GM20000 (cell line): Measurements from ENCODE around the gene RIMKLB.

Experiments
- DNase-seq: peaks from one replicate; pipeline ENCODE4 v3.0.0; 2012; ENCODE audit warnings: low spot score
- CTCF ChIP-seq: IDR thresholded peaks from 2 replicates; pipeline ENCODE4 v1.5.1; 2012; ENCODE audit warnings: mild to moderate bottlenecking, control low read depth; ENCODE audit errors: extremely low read depth, missing control alignments

The RIMKLB gene

GRCh38 chr12:8664228-8664913 lies 33.4 kb upstream of the RIMKLB start:
- no peak for DNase-seq
- TF ChIP-seq CTCF = no peak

- no peak for TF ChIP-seq CTCF
- no peak for DNase-seq
Observed at GRCh38 chr12:8665759-8666158, 32.0 kb upstream of the RIMKLB start.

GRCh38 chr12:8667270-8667669 lies 30.5 kb upstream of the RIMKLB start:
- no peak for DNase-seq

GRCh38 chr12:8668441-8668840 lies 29.4 kb upstream of the RIMKLB start:
- TF ChIP-seq CTCF = no peak
- no peak for DNase-seq

More at GRCh38 chr12:8667270-8667669, 30.5 kb upstream of the RIMKLB start:
- TF ChIP-seq CTCF = no peak

GRCh38 chr12:8672381-8672780 lies 25.4 kb upstream of the RIMKLB start:
- no peak for TF ChIP-seq CTCF

GRCh38 chr12:8675591-8676036 lies 22.2 kb upstream of the RIMKLB start:
- no peak for TF ChIP-seq CTCF

More at GRCh38 chr12:8672381-8672780, 25.4 kb upstream of the RIMKLB start:
- no peak for DNase-seq

GRCh38 chr12:8676651-8677050 lies 21.1 kb upstream of the RIMKLB start:
- TF ChIP-seq CTCF = no peak
- DNase-seq = no peak

More at GRCh38 chr12:8675591-8676036, 22.2 kb upstream of the RIMKLB start:
- no peak for DNase-seq
